ENCODE measurements around the gene TSNAXIP1.

GRCh38 chr16:67814567-67814966 is 7.9 kb downstream of the TSNAXIP1 start:
- TF ChIP-seq POLR2A (IDR thresholded peaks at IDR 0.05) (no peak), CTCF (IDR thresholded peaks at IDR 0.05) (no peak), POLR2AphosphoS5 (IDR thresholded peaks at IDR 0.05) (no peak)
